Left renal pelvis (tissue), 4 donors: ENCODE measurements around the gene FBXO11. TPM values are rescaled to one million over a fixed set of nuclear protein-coding genes. Genes with fewer than 3 reads are reported as not detected.
"Not testable (repeated sequence)": the region's sequence is repeated elsewhere in the genome, so short reads cannot be mapped to it uniquely, and the experiment has no call there.

ENCODE experiments used
- DNase-seq, 4 donors: peaks; one replicate each; pipeline ENCODE4 v3.0.0-alpha.2; 2013; ENCODE audit warnings: low read depth in 4 of 4, low spot score in 3 of 4
- polyA plus RNA-seq, 4 donors: library from polyadenylated mRNA; unstranded; fragments of 120-200 nt; gene quantifications; one replicate each; pipeline ENCODE4 v1.2.1, GENCODE V29; 2013; ENCODE audit not compliant: insufficient read length in 4 of 4

Gene FBXO11
- 10 to 100 TPM; 82.1 to 90.4 (median 85.9) TPM for polyA plus RNA-seq

- DNase-seq, result peak; percentile 89 to 95 (median 94)
These were observed at the start of gene FBXO11 for GRCh38 chr2:47906157-47907038. FBXO11 (minus strand) TSS chr2:47906498; CDS start chr2:47905720, 778 bp downstream.

GRCh38 chr2:47950340-47951301, 44.3 kb upstream of the FBXO11 start:
- DNase-seq, result no peak

GRCh38 chr2:47946593-47946992, 40.3 kb upstream of the FBXO11 start:
- DNase-seq, result no peak

GRCh38 chr2:47945046-47945781, 38.9 kb upstream of the FBXO11 start:
- DNase-seq, result no peak

- no peak for DNase-seq
These were observed 35.6 kb upstream of the FBXO11 start for GRCh38 chr2:47941936-47942335.

GRCh38 chr2:47937677-47938076, 31.4 kb upstream of the FBXO11 start:
- DNase-seq, result no peak

- DNase-seq, result no peak
These were observed 28.8 kb upstream of the FBXO11 start for GRCh38 chr2:47935071-47935470.

GRCh38 chr2:47918043-47918442, 11.7 kb upstream of the FBXO11 start:
- no peak for DNase-seq

GRCh38 chr2:47917276-47917961, 11.1 kb upstream of the FBXO11 start:
- DNase-seq, result no peak

GRCh38 chr2:47916412-47916811, 10.1 kb upstream of the FBXO11 start:
- DNase-seq, result no peak

GRCh38 chr2:47910662-47911061, 4.4 kb upstream of the FBXO11 start:
- not testable (repeated sequence) for DNase-seq

GRCh38 chr2:47908682-47909081, 2.4 kb upstream of the FBXO11 start:
- DNase-seq, result no peak

GRCh38 chr2:47907039-47907781, 912 bp upstream of the FBXO11 start:
- no peak for DNase-seq

GRCh38 chr2:47905386-47906156, 727 bp downstream of the FBXO11 start:
- peak in 2 of 4 donors; percentile 45 for DNase-seq

- no peak for DNase-seq
These were observed 2.4 kb downstream of the FBXO11 start for GRCh38 chr2:47903781-47904490.

- not testable (repeated sequence) for DNase-seq
These were observed 4.4 kb downstream of the FBXO11 start for GRCh38 chr2:47901892-47902291.

- DNase-seq, result no peak
These were observed 5.4 kb downstream of the FBXO11 start for GRCh38 chr2:47900857-47901256.
